Effector CD8-positive, alpha-beta T cell (primary cell): ENCODE measurements around the gene MATK.

Experiments used
- DNase-seq: peaks from one replicate; lab custom pipeline; 2025; lab: John Stamatoyannopoulos, UW

MATK gene

GRCh38 chr19:3790941-3791340 is 4.8 kb upstream of the MATK start:
- no peak for DNase-seq

DNA sequence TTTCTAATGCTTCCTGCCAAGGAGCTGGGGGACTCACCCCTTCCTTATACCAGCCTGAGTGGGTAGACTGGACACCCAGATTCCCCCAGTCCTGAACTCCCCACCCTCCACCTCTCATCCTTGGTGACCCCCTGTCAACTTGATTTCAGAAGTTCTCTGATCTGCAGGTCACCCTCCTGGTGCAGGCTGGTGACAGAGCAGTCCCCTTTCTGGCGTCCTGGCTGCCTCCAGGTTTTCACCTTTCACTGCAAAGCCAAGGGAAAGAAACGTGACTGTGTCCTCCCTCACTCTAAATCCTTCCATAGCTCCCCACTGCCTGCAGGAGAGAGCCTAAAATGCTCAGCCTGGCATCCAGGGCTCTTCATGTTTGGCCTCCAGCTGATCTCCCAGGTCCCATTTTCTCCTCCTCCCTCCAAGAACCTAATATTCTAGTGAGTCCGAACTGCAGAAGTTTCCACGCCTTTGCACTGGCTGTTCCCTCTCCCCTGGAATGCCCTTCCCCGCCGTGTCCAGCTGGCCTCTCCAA is 4.1 kb upstream of the MATK start:
- DNase-seq, result no peak

- no peak for DNase-seq
Measured at GRCh38 chr19:3788996-3789778, 3.0 kb upstream of the MATK start.

DNA sequence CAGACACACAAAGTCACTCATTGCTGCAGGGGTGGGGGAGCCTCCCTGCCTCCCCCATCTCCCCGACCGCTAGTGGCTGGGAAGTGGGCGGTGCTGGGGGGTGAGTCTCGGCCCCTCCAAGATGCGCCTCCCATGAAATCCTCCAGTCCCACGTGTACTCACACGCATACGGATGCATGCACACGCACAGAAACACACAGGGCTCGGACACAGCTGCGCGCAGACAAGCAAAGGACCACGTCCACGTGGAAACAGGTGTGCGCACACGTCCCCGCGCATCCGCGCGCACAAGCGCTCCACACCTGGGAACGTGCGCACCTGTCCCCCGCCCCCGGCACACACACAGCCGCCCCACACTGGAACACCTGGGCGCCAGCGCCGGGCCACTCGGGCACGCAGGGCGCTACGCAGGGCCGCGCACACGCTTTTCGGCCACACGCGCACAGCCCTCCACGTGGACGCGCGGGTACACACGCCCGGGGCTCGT is 687 bp downstream of the MATK start:
- DNase-seq, result no peak

GRCh38 chr19:3784607-3785450 is 1.4 kb downstream of the MATK start:
- no peak for DNase-seq

GRCh38 chr19:3783660-3784584 is 2.3 kb downstream of the MATK start:
- DNase-seq, result no peak

DNA sequence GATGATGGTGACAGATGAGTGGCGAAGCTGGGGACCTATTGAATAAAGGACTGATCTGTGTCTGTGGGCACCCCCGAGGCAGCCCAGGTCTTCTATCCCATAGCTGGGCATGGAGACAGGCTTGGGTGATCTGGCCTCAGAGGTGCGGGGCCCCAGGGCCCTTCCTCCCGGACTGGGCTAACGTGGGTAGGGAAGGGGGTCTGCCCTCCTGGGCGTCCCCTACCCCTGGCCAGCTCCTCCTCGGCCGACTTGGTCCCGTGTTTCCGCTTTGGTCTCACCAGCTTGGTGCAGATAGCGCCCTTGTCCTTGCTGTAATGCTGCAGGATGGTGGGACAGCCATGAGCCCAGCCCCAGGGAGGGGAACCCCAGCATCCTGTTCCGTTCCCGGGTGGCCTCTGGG is 3.3 kb downstream of the MATK start:
- DNase-seq, result no peak

DNA sequence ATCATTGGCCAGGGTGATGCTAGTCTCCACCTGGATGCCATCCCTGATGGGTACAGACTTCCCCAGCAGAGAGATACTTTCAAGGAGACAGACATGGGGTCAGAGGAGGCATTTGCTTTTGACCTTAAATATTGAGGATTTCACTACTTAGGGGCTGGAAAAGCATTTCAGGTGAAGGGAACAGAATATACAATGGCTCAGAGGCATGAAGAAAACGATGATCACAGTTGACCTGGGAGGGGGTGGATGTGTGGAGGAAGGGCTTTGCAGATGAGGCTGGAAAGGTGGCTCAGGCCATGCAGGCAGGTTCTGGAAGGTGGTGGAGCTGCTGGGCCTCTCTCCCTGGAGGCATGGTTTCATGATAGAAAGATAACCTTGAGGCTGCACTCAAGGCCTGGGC is 3.9 kb downstream of the MATK start:
- DNase-seq, result no peak

DNA sequence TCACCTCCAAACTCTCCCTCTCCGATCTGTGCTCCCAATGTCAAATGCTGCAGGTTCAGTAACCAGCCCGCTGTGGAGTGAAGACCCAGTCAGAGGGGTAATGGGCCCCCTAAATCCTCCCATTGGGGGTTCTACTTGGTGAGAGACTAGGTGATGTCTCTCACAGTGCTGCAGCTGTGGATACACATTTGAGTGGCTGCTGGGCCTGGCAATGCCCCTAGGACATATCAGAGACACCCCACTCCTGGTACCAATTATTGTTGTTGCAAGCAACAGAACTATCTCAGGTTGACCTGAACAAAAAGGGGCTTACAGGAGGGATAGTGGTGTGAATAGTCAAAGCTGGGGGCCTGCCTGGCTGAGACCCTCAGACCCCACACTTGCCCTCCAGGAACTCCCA is 4.6 kb downstream of the MATK start:
- no peak for DNase-seq

DNA sequence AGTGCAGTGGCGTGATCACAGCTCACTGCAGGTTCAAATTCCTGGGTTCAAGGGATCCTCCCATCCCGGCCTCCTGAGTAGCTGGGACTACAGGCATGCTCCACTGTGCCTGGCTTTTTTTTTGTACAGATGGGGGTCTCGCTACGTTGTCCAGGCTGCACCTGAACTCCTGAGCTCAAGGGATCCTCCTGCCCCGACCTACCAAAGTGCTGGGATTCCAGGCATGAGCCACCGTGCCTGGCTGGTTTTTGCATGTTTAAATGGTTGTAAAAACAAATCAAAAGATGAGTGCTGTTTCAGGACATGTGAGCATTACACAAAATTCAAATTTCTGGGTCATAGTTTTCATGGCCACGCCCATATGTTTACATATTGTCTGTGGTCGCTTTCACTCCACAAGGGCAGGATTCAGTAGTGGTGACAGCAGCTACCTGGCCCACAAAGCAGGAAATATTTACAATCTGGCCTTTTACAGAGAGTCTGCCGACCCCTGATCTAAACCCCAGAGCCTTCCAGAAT is 5.3 kb downstream of the MATK start:
- no peak for DNase-seq

DNA sequence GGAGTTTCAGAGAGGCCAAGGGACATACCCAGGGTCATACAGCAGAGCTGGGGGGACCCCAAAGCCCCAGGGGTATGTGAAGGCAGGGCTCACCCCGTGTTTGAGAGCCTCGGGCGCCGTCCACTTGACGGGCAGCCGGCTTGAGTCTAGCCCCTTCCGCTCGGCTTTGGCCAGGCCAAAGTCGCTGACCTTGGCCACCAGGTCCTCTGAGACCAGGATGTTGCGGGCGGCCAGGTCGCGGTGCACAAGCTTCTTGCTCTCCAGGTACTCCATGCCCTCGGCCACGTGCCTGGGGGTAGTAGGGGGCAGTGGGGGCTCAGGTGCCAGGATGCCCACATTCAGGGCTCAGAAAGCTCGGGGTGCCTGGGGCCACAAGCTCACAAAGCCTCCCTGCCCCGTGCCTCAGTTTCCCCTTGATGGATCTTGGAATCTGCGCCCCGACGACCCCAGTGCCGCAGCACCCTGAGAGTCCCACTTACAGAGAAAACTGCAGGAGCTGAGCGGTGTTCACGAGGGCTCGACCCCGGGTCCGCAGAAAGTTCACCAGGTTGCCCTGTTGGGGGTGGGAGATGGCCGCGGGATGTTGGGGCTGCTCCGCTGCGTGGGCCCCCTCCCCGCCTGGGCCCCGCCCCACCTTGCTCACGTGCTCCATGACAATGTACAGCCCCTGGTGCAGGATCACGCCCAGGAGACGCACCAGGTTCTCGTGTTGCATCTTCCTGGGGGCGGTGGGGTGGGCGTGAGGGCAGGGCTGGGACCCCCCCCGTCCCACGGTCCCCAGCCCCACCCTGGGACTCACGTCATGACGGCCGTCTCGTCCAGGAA is 7.1 kb downstream of the MATK start:
- no peak for DNase-seq

GRCh38 chr19:3778104-3778867 is 7.9 kb downstream of the MATK start:
- no peak for DNase-seq

DNA sequence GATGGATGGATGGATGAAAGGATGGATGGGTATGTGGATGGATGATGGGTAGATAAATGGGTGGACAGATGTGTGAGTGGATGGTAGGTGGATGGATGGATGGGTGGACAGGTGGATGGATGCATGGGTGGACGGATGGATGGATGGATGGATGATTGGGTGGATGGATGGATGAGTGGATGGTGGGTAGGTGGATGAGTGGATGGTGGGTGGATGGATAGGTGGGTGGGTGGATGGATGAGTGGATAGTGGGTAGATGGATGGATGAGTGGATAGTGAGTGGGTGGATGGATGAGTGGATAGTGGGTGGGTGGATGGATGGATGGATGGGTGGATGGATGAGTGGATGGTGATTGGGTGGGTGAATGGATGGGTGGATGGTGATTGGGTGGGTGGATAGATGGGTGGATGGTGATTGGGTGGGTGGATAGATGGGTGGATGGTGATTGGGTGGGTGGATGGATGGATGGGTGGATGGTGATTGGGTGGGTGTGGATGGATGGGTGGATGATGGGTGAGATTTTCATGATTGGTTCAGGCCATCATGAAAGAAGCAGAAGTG is 9.6 kb downstream of the MATK start:
- no peak for DNase-seq

- DNase-seq, result no peak
Measured at GRCh38 chr19:3775831-3776230, 10.3 kb downstream of the MATK start.

DNA sequence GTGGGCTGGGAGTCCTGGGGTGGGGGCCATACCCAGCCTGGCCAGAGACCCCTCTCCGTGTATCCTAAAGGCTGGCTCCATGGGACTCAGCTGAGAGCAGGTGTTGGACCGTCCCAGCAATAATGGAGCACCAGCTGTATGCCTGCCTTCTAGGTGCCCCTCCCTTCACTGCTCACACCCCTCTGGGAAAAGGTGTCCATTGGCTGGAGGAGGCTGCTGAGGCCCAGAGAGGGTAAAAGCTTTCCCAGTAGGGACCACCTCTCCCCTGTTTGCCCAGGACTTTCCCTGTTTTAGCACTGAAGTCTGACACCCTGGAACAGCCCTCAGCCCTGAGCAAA is 10.8 kb downstream of the MATK start:
- no peak for DNase-seq

- no peak for DNase-seq
Measured at GRCh38 chr19:3774621-3775373, 11.4 kb downstream of the MATK start.

DNA sequence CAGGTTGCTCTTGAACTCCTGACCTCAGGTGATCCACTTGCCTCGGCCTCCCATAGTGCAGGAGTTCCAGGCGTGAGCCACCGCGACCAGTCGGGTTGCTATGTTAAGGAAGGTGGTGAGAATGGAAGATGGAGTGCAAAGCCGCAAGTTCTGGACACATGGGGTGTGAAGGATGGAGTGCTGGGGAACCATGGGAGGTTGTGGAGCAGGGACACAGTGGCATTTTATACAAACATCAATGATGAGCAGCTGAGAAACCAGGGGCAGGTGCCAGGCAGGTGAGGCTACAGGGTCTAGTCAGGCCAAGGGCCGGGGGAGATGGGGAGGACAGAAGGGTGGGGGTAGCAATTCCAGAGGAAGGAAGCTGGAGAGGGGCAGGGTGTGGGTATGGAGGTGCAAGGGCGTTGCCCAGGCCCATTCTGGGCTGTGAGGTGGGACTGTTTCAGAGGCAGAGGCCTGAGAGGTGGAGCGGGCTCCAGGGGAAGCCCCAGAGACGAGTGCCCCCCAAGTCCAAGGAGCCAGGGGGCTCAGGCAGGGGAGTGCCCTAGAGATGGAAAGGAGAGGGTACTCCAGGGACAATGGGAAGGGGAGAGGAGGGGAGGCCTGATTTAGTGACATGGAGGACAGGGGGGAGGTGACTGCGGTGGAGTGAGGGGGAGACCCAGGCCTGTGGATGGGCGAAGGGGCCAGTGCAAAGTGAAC is 12.2 kb downstream of the MATK start:
- no peak for DNase-seq

GRCh38 chr19:3771906-3772455 is 14.2 kb downstream of the MATK start, which contains the start of gene RAX2:
Gene RAX2 (minus strand): TSS chr19:3772228. CDS start chr19:3771742, 486 bp downstream.
- no peak for DNase-seq
